CD4-positive, alpha-beta T cell treated with Interleukin-4 for 4 hours (primary cell): Measurements from ENCODE around the gene EVX1.

ENCODE experiments used
- DNase-seq: peaks from one replicate; pipeline ENCODE4 v3.0.0-alpha.2; 2020

Gene EVX1

DNA sequence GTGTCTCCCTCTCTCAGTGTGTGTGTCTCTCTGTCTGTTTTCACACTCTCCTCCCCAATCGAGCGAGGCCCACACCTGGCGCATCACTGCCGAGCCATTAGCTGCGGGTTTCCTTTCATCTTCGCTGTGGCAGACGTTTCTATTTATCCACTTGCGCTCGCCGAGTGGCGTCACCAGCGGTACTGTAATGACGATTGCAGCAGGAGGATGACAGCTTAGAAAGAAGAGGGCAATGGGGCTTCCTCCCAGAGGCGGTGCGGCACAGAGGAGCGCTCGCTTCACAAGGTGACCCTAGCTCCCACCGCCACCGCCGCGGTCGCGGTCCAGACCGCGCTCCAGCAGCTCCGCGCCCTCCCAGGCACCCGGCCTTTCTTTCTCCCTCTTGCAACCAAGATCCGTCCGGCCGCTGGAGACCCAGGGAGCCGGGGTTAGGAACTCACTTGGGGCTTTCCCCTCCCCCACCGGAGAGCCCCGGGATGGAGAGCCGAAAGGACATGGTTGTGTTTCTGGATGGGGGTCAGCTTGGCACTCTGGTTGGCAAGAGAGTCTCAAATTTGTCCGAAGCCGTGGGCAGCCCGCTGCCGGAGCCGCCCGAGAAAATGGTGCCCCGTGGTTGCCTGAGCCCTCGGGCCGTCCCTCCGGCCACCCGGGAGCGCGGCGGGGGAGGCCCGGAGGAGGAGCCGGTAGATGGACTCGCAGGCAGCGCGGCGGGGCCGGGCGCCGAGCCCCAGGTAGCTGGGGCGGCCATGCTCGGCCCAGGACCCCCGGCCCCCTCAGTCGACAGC, at the start of gene EVX1:
EVX1 (plus strand) TSS at position 248 of the 785 bp plus-strand sequence; CDS start at position 477, 229 bp downstream.
- no peak for DNase-seq

DNA sequence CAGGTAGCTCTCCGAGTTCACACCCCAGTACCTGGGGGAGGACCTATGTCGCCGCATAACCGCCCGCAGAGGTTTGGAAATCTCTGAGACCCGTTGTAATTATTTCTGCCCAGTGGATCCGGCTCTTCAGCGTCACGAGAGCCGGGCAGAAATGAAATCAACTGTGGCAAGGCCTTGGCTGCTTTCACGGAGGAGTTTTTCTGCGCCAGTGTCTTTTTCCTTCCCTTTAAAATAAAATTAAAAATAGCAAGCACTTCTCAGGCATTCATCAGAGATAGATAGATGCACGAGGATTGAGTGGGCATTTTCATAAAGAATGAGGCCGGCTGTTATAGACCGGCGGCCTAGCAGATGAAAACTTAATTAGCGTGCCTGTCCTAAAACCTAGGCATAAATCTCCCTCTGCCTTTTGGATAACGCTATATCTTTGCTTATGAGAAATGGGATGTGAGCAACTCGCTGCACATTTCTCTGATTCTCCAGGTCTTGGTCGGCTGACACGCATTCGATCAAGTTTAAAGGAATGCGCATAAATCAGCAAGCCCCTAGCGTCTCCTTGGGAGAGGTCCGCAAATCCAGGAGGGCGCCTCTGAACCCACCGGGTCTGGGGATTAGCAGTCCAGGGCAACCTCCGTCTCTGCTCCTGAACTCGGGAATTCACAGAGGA, 49.1 kb upstream of the EVX1 start:
- DNase-seq, result no peak

DNA sequence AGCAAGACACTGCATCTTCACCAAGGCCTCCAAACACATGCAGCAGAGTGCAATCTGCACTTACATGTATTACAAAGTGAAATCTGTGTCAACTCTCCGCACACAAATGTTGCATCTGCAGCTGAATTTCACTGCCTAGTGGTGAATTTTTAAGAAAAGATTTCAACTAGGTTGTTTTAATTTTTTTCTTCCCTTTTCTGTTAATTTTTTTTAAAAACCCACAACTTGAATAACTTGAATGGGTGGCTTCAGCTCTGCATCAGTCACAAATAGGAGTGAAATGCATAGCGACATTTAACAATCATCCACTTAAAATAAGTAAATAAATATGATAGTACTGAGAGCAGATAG, 48.6 kb upstream of the EVX1 start:
- DNase-seq, result no peak

DNA sequence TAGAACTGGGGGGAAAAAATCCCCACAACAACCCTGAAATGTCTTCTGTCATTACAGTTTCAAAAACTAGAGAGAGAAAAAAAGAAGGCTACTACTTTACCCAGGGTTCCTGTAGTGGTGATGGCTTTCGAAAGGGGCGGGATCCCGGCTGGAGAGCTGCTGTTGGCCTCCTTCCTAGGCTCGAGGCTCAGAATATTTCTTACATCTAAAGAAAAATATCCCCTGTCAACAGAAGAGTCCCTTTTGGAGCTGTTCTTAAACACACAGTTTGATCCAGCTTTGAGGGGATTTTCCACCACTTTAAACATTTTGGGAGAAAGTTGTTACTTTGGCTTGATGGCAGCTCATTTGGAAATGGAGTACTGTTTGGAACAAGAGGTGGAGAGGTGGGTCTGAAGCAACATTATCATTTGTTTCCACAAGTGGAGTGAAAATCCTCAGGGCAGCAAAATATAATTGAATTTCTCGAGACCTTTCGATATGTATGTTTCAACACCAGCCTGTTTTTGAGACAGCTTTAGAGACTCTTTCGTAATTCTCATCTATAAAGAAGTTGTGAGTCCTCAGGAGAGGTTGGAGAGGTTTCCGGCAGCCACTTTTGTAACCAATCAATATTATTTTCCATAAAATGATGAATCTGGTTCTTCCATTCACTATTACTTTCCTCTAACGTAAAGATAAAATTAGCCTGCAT, 47.8 kb upstream of the EVX1 start:
- DNase-seq, result no peak

DNA sequence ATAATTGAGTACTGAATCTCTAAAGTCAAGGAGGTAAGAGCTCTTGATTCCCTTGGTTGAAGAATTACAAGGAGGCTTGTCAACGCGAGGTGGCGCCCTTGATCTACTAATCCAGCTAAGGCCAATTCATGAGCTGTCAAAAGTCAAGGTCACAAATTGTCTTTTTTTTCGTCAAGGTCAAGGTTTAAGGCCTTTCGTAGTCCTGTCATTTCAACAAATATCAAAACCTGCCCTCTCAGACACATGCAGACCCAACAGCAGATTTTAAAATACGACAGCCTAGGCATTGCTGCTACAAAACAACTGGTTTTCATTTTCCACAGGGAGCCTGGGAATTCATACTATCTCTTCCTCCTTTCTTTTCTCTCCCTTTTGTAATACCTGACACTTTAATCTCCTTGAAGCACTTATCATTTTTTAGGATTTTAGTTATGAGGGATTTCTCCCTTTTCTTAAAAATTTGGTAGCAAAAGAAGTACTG, 46.3 kb upstream of the EVX1 start:
- peak; percentile 77 for DNase-seq

DNA sequence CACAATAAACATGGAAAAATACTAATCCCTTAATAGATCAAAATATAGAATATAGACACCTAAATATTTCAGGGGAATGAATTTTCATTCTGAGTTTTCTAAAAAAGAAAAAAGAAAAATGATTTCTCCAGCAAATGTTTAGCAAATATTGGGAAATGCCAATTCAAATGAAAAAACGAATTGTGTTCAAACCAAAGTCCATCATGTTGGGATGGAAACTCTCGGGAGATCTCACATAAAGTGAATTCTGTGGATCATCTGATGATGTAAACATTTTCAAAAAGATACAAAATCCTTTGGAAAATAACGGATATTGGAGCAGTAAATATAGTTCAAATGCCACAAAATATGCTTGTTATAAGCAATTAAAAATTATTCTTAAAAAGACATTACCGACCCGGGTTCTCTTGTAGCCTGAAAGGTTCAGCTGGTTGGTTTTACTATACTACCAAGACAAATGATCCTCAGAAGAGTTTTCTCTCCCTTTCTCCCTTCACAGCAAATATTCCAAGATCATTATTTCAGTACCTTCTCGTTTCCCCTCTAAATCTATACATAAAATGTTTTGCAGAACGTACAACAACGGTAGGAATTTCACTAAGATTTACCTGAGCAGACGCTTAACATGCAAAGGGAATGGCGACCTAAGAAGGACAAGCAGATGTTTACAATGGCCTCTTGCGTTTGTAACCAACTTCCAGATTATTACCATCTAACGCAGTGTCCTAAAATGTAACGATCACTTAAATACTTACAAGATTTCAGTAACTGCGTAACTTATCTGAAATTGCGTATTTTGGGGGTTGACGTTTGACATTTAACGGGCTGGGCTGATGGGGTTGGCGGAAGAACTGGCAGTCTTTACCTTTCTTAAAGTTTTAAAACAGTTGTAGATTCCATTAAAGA, 45.2 kb upstream of the EVX1 start:
- no peak for DNase-seq

DNA sequence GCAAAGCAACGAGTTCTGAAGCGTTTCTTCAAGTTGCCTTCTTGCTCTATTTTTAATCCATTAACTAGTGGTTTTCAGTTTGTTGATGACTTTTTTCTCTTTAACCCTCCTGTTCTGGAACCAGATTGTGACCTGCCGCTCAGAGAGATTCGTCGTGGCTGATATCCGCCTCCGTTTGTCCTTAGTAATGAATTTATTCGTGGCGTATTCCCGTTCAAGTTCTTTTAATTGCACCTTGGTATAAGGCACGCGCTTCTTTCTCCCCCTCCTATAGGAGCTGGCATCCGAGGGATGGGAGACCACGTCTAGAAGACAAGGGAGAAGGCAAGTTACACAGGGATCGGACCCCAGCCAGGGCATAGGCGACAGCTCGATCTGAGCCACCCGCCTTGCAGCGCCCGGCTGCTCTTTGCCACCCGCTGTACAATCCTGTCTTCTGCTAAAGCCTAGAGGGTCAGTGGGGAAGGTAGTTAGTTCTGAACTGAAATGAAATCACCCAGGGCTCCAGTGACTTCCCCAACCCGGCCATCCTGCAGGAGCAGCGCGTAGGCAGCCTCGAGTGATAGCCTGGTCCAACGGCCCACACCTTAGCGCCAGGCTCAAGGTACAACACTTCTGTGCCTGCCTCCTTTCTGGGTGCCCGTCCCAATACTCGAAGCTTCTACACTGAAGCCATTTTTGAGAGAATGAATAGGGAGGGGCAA, 44.3 kb upstream of the EVX1 start:
- no peak for DNase-seq

DNA sequence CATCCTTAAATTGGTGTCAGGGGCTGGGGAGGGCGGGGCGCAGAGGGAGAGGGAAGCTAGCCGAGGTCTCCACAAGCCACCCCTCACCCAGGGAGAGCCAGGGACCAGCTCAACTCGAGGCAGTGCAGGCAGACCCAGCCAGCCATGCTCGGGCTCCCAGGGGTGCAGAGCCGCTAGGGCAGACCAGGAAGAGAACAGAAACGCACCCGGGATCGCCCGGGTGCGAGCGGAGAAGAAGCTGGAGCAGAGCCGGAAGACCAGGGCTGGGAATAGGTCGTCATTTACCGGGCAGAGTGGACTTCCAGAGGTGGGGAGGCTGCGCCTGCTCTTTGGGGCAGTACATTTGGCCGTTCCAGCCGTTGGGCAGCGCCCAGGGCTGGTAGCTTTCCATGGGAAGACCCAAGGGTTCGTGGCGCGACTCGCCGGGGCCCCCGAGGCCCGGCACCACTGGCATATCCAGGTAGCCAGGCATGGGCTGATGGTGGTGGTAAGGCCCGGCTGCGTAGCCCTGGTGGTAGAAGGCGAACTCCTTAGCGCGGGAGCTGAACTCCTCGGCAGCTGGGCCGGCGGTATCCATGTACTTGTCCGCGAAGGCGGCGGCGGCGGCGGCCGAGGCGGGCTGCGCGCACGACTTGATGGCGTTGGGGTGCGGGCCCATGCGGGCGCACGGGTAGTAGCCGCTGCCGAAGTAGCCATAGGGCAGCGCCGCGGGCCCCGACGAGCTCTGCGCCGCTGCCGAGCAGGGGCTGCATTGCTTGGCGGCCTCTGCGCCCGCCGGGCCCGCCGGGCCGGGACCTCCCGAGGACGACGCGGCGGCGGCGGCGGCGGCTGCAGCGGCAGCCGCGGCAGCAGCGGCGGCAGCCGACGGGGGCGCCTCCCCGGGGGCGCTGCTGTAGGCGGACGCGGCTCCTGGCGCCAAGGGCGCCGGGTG, 43.5 kb upstream of the EVX1 start:
- no peak for DNase-seq

DNA sequence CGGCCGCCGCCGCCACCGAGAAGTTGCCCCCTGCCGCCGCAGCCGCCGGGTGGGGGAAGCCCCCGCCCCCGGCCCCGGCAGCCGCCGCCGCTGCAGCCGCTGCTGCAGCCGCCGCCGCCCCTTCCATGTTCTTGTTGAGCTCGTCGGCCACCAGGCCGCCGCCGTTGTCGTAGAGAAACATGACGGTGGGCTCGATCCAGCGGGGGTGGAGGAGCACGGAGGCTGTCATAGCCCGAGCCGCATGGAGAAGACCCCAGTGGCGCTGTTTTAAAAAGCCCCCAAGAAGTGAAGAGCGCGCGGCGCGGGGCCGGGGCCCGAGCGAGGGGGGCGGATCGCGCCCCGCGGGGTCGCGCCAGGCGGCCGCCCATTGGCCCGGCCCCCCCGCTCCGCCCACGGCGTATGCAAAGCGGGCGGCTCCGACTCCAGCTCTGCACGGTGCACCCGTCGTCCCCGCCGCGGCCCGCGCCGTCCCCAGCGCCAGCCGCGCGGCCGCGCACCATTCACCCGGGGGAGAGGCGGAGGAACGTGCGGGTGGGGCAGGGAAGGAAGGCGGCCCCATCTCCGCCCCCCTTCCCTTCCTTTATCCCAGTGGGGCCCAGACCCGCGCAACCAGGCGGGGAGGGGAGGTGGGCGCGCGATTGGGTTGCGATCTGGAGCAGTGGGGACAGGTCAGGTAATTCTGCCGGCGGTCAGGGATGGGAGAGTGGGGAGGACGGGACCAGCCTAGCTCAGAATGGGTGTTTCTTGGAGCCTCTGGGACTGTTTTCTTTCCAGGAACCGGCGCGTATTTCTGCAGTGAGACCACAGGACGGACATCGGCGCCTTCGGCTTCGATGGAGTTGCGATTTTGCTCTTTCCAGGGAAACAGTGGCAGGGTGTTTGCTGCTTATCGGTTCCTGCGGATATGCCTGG, 42.5 kb upstream of the EVX1 start, which contains the start of gene HOXA13:
HOXA13 (minus strand) TSS at position 243 of the 912 bp plus-strand sequence; CDS start at position 229, 14 bp downstream.
- no peak for DNase-seq

DNA sequence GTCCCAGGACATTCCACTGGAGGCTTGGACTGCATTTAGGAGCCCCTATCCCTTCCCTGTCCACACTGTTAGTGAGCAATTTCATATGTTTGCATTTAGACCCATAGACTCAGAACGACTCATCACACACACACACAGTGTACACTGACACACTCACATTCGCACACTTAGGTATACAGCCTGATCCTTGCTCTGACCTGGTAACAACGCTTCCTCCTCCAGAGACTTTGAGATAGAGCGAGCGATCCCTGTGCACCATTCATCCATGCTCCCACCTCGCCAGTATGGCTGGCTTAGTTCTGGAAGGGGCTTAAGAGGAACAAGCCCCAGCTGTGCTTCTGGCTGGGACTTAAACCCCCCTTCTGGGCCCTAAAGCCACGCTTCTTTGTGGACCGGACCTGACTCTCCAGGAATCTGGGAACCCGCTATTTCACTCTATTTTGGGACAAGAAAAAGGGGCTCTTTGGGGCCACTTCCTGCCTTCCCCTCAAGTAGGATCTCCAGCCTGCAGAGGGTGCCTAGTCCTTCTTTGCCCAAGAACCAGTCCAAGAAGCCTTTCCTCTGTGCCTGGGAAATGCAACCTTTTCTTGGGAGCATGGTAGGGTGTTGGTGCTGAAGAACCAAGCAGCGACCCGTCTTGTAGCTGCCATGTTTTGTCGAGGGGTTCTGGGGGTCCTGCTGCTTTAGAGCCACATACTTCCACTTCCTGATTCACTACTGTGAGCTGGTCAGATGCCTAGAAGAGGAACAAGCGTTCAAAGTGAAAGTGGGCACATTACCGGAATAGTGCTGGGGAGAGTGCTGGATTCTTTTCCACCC, 41.6 kb upstream of the EVX1 start:
- no peak for DNase-seq

DNA sequence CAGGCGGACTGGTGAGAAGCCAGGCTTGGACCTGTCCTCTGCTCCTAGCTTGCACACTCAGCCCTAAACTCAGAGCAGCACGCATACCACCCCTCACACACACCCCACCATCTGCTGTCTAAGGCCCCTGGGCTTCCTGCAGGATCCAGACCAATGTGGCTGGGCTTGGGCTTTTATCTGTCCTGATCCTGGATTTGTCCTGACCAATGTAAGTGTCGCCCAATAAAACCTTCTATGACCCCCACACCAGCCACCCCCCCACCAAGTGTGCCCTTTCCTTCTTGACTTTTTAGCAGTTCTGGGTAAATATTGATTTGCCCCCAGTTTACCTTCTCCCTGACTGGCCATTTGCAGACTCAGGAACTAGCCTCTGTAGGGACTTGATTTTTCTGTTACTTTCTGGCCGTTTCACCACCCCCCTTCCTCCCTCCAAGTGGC, 41.0 kb upstream of the EVX1 start:
- DNase-seq, result no peak

DNA sequence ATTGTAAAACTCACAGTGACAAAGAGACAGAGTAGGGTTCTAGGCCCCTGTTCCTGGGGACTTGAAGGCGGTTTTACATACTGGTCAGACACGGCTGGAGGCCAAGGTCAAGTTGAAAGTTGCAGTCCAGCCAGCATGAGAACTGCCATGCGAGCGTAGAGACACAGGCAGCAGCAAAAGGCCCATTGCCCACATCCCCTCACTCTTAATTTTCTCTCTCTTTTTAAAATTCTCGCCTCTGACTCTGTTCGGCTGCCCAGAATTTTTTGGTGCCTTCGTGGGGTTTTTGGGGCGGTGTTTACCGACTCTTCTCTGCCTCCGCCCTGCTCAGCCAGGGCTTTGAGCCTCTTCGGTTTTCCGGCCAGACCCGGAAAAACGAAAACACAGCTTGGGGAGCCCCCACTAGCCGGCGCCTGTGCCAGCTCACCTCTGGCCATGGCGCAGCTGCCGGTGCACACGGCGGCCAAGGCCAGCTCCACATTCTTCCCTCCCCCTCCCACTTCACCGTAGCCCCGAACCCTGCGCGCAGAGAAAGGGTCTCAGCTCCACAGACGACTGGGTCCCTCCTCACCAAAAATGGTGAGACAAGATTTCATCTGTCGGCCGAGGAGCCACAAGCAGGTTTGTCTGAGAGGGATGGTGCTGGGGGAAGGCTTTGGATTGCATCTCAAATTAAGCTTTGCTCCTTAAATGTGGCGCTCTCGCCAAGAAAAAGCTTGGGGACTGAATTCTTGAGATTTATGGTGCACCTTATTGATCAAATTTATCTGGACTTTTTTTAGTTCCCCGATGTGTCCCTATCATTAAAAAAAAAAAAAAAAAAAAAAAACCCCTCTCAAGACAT, 40.4 kb upstream of the EVX1 start:
- no peak for DNase-seq

DNA sequence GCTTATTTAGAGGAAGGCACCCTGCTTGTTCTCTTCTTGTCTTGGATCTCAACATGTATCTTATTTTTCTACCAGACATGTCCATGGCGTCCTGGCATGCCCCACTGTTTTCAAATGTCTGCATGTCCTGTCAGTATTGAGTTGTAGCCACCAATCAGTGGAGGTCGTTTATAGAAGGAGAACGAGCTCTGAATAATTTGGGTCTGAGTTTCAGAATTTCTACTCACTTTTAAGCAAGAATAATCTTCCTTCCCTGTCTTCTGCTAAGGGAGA, 39.8 kb upstream of the EVX1 start:
- no peak for DNase-seq

DNA sequence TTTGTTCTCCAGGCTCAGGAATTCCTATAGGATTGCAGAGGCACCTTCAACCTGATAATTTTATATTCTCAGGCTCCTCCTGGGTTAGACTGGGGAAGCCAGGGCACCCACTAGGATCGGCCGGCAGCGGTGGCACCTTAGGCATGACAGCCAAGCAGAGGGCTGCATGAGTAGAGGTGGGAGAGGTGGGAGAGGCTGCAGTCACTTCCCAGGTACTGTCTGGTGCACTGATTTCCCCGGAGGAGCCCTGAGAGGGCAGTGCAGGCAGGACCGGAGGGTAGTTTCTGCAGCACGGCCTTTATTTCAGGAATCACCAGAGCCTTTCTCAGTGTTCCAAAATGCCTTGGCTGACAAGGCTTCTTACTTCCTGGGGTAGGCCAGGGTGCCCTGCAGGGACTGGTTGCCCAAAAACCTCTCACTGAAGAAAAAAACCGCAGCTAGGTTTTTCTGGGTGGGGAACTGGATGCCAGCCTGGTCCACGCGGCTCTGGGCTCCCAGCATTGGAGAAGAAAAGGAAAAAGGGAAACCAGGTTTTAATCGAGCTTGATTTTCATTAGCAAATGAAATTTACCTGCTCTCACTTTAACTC, 39.1 kb upstream of the EVX1 start:
- no peak for DNase-seq

DNA sequence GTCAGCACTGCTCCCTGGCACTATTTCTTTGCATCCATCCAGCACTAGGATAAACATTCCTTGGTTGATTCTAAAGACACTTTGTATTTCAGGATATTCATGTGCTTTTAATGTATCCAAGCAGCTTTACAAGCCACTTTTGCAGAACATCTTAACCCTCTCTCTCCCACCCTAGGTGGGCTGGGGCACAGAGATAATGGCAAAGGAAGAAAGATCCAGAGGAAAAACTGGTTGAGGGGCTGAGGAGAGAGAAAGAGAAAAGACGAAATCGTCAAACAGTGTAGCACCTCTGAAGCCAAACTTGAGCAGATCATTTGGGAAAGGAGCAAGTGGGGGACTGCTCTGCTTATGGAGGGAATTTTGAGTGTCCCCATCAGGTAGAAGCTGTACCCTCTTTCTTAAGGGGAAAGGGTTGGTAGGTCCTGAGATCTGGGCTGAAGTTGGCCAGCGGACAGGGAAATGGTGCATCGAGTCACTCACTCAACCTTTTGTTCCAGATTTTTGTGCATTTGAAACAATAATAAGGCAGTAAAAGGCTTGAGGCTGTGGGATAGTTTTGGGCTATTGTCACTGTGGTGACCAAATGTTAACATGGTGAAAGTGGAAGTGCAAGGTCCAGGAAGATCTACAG, 38.5 kb upstream of the EVX1 start:
- no peak for DNase-seq

DNA sequence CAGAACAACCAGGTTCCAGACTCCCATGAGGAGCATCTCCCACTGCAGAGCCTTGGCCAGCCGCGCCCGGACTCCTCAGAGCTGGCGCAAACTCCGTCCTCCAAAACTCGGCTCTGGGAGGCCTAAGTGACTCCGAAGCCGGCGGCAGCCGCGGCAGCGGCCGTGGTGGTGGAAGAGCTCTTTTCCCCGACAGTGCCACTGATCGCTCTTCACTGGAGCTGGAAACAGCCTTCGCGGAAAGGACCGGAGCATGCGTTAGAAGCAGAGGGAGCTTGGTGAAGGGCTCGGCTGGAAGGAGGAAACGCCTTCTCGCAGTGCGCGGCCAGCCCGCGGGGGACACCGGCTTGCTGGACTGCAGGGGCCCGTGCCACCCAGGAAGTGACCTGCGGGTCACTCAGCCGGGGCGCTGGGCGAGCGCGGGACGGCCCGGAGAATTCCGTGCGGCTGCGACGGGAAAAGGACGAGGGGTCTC, 37.7 kb upstream of the EVX1 start:
- DNase-seq, result no peak
